ENCODE measurements around the gene DLGAP1.

Gene DLGAP1

GRCh38 chr18:4285525-4285924 lies 169.6 kb downstream of the DLGAP1 start:
- Histone ChIP-seq H3K9me3 (ENCODE audit: insufficient read depth, low read length) (no peaks in the 10 kb centered on the region), H3K27ac (ENCODE audit: low read length) (no peak overlapping the region), H3K4me1 (ENCODE audit: low read length) (peaks cover 16% of the 10 kb centered on the region), H3K79me2 (ENCODE audit: low read length) (no peaks in the 10 kb centered on the region), H3K9ac (ENCODE audit: low read length) (no peak overlapping the region), H3K4me2 (ENCODE audit: low read length) (no peak overlapping the region), H4K20me1 (ENCODE audit: insufficient read depth, low read length) (no peaks in the 10 kb centered on the region), H3K36me3 (replicated peaks; ENCODE audit: low read depth, low read length) (no peaks in the 10 kb centered on the region), H2AFZ (ENCODE audit: low read depth, low read length) (no peak overlapping the region), H3K27me3 (ENCODE audit: low read depth, low read length) (peaks cover 6% of the 10 kb centered on the region; the same call in 1 of the 2 replicates), H3K4me3 (ENCODE audit: low read length) (no peak overlapping the region)
- TF ChIP-seq EZH2phosphoT487 (IDR thresholded peaks at IDR 0.05; ENCODE audit: low read depth): no peak
- TF ChIP-seq CTCF (IDR thresholded peaks at IDR 0.05; ENCODE audit: low read depth, low read length): no peak

- Histone ChIP-seq H3K79me2 (ENCODE audit: low read length) (no peaks in the 10 kb centered on the region), H3K27me3 (ENCODE audit: low read depth, low read length) (peaks cover 8% of the 10 kb centered on the region), H3K9ac (ENCODE audit: low read length) (no peak overlapping the region), H3K4me1 (ENCODE audit: low read length) (peaks cover 6% of the 10 kb centered on the region), H2AFZ (ENCODE audit: low read depth, low read length) (no peak overlapping the region), H3K4me3 (ENCODE audit: low read length) (no peak overlapping the region), H4K20me1 (ENCODE audit: insufficient read depth, low read length) (no peaks in the 10 kb centered on the region), H3K27ac (ENCODE audit: low read length) (no peak overlapping the region), H3K4me2 (ENCODE audit: low read length) (no peak overlapping the region), H3K9me3 (ENCODE audit: insufficient read depth, low read length) (no peaks in the 10 kb centered on the region), H3K36me3 (replicated peaks; ENCODE audit: low read depth, low read length) (no peaks in the 10 kb centered on the region)
- no peak for TF ChIP-seq EZH2phosphoT487 (IDR thresholded peaks at IDR 0.05; ENCODE audit: low read depth)
- no peak for TF ChIP-seq CTCF (IDR thresholded peaks at IDR 0.05; ENCODE audit: low read depth, low read length)
Measured at GRCh38 chr18:4284528-4284927, 170.6 kb downstream of the DLGAP1 start.

DNA sequence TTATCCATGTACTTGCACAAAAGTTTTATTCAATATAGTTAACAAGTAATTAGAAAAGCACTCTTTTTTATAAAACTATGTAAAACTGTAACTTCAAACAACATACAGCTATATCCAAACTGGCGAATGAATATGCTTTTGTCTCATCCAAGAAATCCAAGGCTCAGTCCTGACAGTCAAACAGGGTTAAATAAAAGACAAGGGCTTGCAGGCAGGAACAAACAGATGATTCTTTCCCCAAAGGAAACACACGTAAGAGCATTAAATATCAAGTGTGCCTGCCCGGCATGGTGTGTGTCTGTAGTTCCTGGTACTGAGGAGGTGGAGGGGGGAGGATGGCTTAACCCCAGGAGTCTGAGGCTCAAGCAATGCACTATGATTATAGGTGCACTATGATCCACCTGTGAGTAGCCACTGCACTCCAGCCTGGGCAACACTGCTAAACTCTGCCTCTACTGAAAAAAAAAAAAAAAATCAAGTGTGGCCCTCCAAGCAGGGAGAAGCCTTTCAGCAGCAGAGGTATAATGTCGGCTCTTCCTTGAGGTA lies 171.3 kb downstream of the DLGAP1 start:
- no peak overlapping the region for H2AFZ ChIP-seq (ENCODE audit: low read depth, low read length)
- no peak overlapping the region for H3K9ac ChIP-seq (ENCODE audit: low read length)
- no peaks in the 10 kb centered on the region for H3K36me3 ChIP-seq (replicated peaks; ENCODE audit: low read depth, low read length)
- TF ChIP-seq EZH2phosphoT487 (IDR thresholded peaks at IDR 0.05; ENCODE audit: low read depth) (no peak), CTCF (IDR thresholded peaks at IDR 0.05; ENCODE audit: low read depth, low read length) (no peak)
- H3K4me3 ChIP-seq (ENCODE audit: low read length): no peak overlapping the region
- no peaks in the 10 kb centered on the region for H3K79me2 ChIP-seq (ENCODE audit: low read length)
- H4K20me1 ChIP-seq (ENCODE audit: insufficient read depth, low read length): no peaks in the 10 kb centered on the region
- no peaks in the 10 kb centered on the region for H3K9me3 ChIP-seq (ENCODE audit: insufficient read depth, low read length)
- H3K4me2 ChIP-seq (ENCODE audit: low read length): no peak overlapping the region
- H3K27me3 ChIP-seq (ENCODE audit: low read depth, low read length): peaks cover 15% of the 10 kb centered on the region
- H3K4me1 ChIP-seq (ENCODE audit: low read length): no peaks in the 10 kb centered on the region
- H3K27ac ChIP-seq (ENCODE audit: low read length): no peak overlapping the region

DNA sequence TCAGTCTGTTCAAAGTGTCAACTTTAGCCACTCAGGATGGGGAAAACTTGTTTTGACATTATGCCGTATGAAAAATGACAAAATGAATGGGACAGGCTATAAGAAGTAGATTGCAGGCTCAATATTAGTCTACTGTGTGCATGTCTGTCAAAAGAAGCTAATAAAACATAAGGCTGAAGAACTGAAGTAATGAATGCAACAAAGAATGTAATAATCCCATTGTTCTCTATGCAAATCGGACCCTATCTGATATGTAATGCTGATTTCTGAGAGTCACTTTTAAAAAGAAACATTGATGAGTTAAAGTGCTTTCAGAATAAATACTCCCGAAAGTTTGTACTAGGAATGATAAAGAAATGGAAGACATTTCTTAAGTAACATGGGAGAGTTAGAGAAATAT lies 172.2 kb downstream of the DLGAP1 start:
- Histone ChIP-seq H3K4me1 (ENCODE audit: low read length) (no peaks in the 10 kb centered on the region), H3K9ac (ENCODE audit: low read length) (no peak overlapping the region), H2AFZ (ENCODE audit: low read depth, low read length) (no peak overlapping the region), H3K79me2 (ENCODE audit: low read length) (no peaks in the 10 kb centered on the region), H4K20me1 (ENCODE audit: insufficient read depth, low read length) (no peaks in the 10 kb centered on the region), H3K27ac (ENCODE audit: low read length) (no peak overlapping the region), H3K9me3 (ENCODE audit: insufficient read depth, low read length) (no peaks in the 10 kb centered on the region), H3K27me3 (ENCODE audit: low read depth, low read length) (peaks cover 22% of the 10 kb centered on the region), H3K4me2 (ENCODE audit: low read length) (no peak overlapping the region), H3K4me3 (ENCODE audit: low read length) (no peak overlapping the region), H3K36me3 (replicated peaks; ENCODE audit: low read depth, low read length) (no peaks in the 10 kb centered on the region)
- TF ChIP-seq CTCF (IDR thresholded peaks at IDR 0.05; ENCODE audit: low read depth, low read length): no peak
- TF ChIP-seq EZH2phosphoT487 (IDR thresholded peaks at IDR 0.05; ENCODE audit: low read depth): no peak
